Colonic mucosa (tissue), 4 donors: ENCODE data around the gene TEN1. TPM values are rescaled to one million over a fixed set of nuclear protein-coding genes. Genes with fewer than 3 reads are reported as not detected.
"Not testable (repeated sequence)": the region's sequence is repeated elsewhere in the genome, so short reads cannot be mapped to it uniquely, and the experiment has no call there.

Experiments used
- DNase-seq: peaks from one replicate; pipeline ENCODE4 v3.0.0-alpha.2; 2020
- H3K27ac ChIP-seq: fragments of 200-600 bp; one replicate; pipeline ENCODE4 v1.8.0; 2021
- H3K27me3 ChIP-seq: fragments of 200-600 bp; one replicate; pipeline ENCODE4 v1.8.0; 2021
- H3K36me3 ChIP-seq: fragments of 200-600 bp; one replicate; pipeline ENCODE4 v1.8.0; 2021
- H3K4me1 ChIP-seq: fragments of 200-600 bp; one replicate; pipeline ENCODE4 v1.8.0; 2021; ENCODE audit warnings: mild to moderate bottlenecking
- H3K4me3 ChIP-seq: fragments of 200-600 bp; one replicate; pipeline ENCODE4 v1.8.0; 2021
- H3K9ac ChIP-seq, 2 donors: one replicate each; pipeline ENCODE4 v1.7.0; 2013; ENCODE audit warnings: control low read depth in 2 of 2, low read depth in 2 of 2, low read length in 2 of 2
- H3K9me3 ChIP-seq: fragments of 200-600 bp; one replicate; pipeline ENCODE4 v1.8.0; 2021
- CTCF ChIP-seq: fragments of 200-600 bp; IDR thresholded peaks from one replicate; pipeline ENCODE4 v1.8.0; 2022; ENCODE audit warnings: antibody characterized with exemption, mild to moderate bottlenecking
- intact Hi-C: fragments of 100-400 bp; cut with DNase I; formaldehyde crosslinking; loops from one replicate; pipeline ENCODE4 v1.14.1; 2022
- total RNA-seq, 2 donors: library from RNA; stranded (reverse); fragmentation: NEBNext Ultra II Directional in 1 of 2; extraction: Animal tissue kit (Norgen Biotek cat#: 25700) in 1 of 2; gene quantifications; one replicate each; pipeline ENCODE4 v1.2.1, GENCODE V29; 2021
- donor health status: healthy.
- donor health status: DM: no; HTN: no; CAD: no.
- donor health status: DM: no; HTN: no; CAD: no.

Gene TEN1
- total RNA-seq, 2 donors from 2014 or later, result 15.9 to 18.6 TPM

- Histone ChIP-seq H3K4me1 (no peaks in the 10 kb centered on the region), H3K9me3 (no peaks in the 10 kb centered on the region), H3K4me3 (no peak overlapping the region), H3K36me3 (peaks cover 35% of the 10 kb centered on the region), H3K27me3 (no peaks in the 10 kb centered on the region), H3K27ac (no peak overlapping the region), H3K9ac (no peak overlapping the region)
- DNase-seq, result no peak
- intact Hi-C loops, result no loop called here
- no peak for TF ChIP-seq CTCF
Measured at GRCh38 chr17:75950421-75950820, 28.6 kb upstream of the TEN1 start.

- Histone ChIP-seq H3K36me3 (peaks cover 39% of the 10 kb centered on the region), H3K4me3 (no peak overlapping the region), H3K9me3 (no peaks in the 10 kb centered on the region), H3K4me1 (no peaks in the 10 kb centered on the region), H3K9ac (no peak overlapping the region), H3K27ac (no peak overlapping the region), H3K27me3 (no peaks in the 10 kb centered on the region)
- TF ChIP-seq CTCF, result no peak
- intact Hi-C loops, result no loop called here
- no peak for DNase-seq
Measured at GRCh38 chr17:75950855-75951554, 28.0 kb upstream of the TEN1 start.

DNA sequence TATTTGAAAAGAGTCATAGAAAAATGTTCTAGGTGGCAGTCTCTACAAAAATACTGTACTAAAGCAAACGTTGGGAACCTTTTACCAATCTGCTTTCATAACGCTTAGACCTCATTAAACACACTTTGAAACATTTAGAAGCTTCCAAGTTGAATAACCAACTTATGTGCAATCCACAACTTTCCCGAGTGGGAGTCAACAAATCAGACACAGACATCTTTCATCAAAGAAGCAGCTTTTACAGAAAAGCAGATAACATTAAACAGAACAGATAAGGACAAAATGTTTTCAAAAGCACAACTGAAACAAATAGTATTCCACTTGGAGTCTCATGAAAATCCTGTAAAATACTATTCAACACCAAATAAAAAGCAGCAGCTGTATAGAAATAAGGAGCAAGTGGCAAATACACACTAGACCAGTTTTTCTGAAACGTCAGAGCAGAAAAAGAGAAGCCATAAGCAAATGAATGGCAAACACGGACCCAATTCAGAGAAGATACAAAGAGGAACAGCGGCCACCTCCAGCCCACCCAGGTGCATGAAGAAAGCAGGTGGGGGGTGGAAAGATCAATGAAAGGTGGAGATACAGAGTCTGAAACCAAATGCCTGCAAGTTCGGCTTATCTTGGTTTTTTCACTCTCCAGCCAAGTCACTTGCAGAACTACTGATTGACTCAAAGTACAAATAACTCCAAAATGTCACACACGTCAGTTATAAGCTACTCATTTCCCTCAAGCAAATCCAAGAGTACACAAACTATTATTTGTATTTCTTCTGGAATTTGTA is 19.8 kb upstream of the TEN1 start:
- no peak for TF ChIP-seq CTCF
- Histone ChIP-seq H3K4me1 (no peaks in the 10 kb centered on the region), H3K9me3 (no peaks in the 10 kb centered on the region), H3K4me3 (no peak overlapping the region), H3K36me3 (peaks cover 9% of the 10 kb centered on the region), H3K9ac (no peak overlapping the region), H3K27me3 (no peaks in the 10 kb centered on the region), H3K27ac (no peak overlapping the region)
- intact Hi-C loops, result no loop called here
- no peak for DNase-seq

DNA sequence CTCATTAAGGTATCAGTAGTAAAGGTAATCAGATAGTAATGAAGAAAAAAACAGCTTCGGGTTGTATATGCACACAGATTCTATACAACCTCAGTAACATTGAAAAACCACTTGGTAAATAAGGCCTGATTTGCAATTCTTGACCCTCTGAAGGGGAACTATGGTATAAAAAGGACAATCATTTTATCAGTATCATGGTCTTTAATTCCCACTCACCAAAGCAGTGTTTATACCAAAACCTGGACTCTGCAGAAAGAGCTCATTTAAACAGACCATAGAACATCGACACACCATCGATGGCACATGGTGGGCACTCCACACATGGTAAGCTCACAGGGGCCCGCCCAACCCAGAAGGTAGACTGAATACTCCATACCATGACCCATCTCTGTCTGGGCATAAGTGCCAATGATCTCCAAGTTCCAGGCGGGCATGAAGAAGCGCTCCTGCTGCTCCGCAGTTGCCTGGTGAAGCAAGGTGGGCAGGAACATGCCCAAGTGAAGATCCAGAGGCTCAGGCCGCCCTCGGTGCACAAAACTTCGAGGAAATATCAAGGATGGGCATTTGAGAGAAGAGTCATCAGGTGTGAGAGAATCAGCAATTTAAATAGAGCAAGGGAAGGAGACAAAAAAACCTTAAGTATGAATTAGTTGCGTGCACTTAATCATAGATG is 19.1 kb upstream of the TEN1 start:
- Histone ChIP-seq H3K4me1 (no peaks in the 10 kb centered on the region), H3K9ac (no peak overlapping the region), H3K36me3 (peaks cover 8% of the 10 kb centered on the region), H3K9me3 (no peaks in the 10 kb centered on the region), H3K27ac (no peak overlapping the region), H3K4me3 (no peak overlapping the region), H3K27me3 (no peaks in the 10 kb centered on the region)
- intact Hi-C loops, result no loop called here
- TF ChIP-seq CTCF, result no peak
- no peak for DNase-seq

GRCh38 chr17:75965468-75965867 is 13.6 kb upstream of the TEN1 start:
- Histone ChIP-seq H3K27me3 (no peaks in the 10 kb centered on the region), H3K36me3 (no peaks in the 10 kb centered on the region), H3K27ac (no peak overlapping the region), H3K9me3 (no peaks in the 10 kb centered on the region), H3K9ac (no peak overlapping the region), H3K4me1 (no peaks in the 10 kb centered on the region), H3K4me3 (no peak overlapping the region)
- no peak for DNase-seq
- intact Hi-C loops, result no loop called here
- no peak for TF ChIP-seq CTCF

- H3K27me3 ChIP-seq, H3K27ac ChIP-seq, H3K9me3 ChIP-seq, DNase-seq, H3K4me1 ChIP-seq, intact Hi-C loops, H3K9ac ChIP-seq, H3K36me3 ChIP-seq, H3K4me3 ChIP-seq: not testable (repeated sequence)
Measured at GRCh38 chr17:75969044-75969443, 10.0 kb upstream of the TEN1 start.
